HL-60 (cell line): ENCODE measurements around the gene RFPL2.

Experiments
- CTCF ChIP-seq: IDR thresholded peaks from one replicate; pipeline ENCODE4 v1.5.1; 2011; ENCODE audit warnings: low read length, control low read depth, inconsistent platforms; ENCODE audit not compliant: insufficient read depth
- GABPA ChIP-seq: IDR thresholded peaks from 2 replicates; pipeline ENCODE4 v1.6.1; 2012; ENCODE audit warnings: low read depth
- REST ChIP-seq: IDR thresholded peaks from 2 replicates; pipeline ENCODE4 v1.6.1; 2012; ENCODE audit warnings: low read depth; ENCODE audit not compliant: insufficient replicate concordance

- no peak for TF ChIP-seq CTCF
- TF ChIP-seq GABPA, result no peak
- no peak for TF ChIP-seq REST
These were observed 19.1 kb downstream of the RFPL2 start for GRCh38 chr22:32185821-32186220.
